ENCODE measurements around the gene TCEA2.

The TCEA2 gene

DNA sequence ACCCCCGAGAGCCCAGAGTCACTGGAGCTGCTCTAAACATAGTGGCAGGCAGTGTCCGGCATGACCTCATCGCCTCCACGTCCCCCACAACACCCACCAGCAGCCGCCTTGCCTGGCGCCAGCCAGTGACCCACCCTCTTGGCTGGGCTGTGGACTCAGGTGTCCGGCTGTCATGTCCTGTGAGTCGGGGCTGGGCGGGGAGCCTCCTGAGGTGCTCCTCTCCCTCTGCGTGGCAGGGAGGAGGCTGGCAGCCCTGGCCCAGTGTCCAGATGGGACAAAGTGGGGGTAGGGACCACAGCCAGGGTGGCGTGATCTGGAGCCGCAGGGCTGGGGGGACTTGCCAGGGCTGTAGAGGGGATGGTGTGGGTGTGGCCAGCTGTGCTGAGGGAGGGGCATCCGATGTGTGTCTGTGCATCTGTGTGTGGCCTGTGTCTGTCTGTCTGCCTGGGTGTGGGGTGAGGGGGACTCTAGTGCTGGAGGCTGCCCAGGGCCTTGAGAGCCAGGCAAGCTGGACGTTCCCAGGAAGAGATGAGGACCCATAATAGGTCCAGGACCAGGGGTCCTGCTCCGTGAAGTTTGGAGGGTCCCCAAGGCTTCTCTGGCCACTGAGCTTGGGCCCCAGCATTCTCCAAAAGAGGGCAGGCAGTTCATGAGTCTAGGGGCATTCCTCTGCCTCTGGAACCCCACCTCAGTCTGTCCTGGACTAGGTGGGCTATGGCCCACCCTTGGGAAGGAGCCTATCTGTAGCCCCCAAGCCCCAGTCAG is 11.3 kb upstream of the TCEA2 start:
- H4K20me1 ChIP-seq (ENCODE audit: low read depth, low read length), result no peaks in the 10 kb centered on the region
- H3K9ac ChIP-seq (ENCODE audit: low read length), result no peak overlapping the region
- H3F3A ChIP-seq (ENCODE audit: insufficient read depth), result no peaks in the 10 kb centered on the region
- no peak overlapping the region for H2AFZ ChIP-seq (ENCODE audit: low read depth, low read length, severe bottlenecking)
- H3K4me3 ChIP-seq (ENCODE audit: insufficient read depth, low read length, poor library complexity, severe bottlenecking), result no peak overlapping the region
- no peaks in the 10 kb centered on the region for H3K9me3 ChIP-seq (ENCODE audit: insufficient read depth, low read length)
- no peaks in the 10 kb centered on the region for H3K9me2 ChIP-seq (replicated peaks; ENCODE audit: insufficient read depth, low read length)
- H3K79me2 ChIP-seq (ENCODE audit: insufficient read depth, low read length), result no peaks in the 10 kb centered on the region
- no peaks in the 10 kb centered on the region for H3K36me3 ChIP-seq (ENCODE audit: low read length)
- H3K4me2 ChIP-seq (ENCODE audit: low read depth, low read length, poor library complexity, severe bottlenecking), result no peak overlapping the region
- H3K27ac ChIP-seq (ENCODE audit: low read depth, low read length), result no peak overlapping the region
- no peaks in the 10 kb centered on the region for H3K27me3 ChIP-seq (ENCODE audit: low read length)
- TF ChIP-seq CTCF (IDR thresholded peaks at IDR 0.05; ENCODE audit: insufficient read depth, low read length, poor library complexity, severe bottlenecking) (no peak), EZH2phosphoT487 (conservative IDR thresholded peaks at IDR 0.05; ENCODE audit: low read length) (no peak)

DNA sequence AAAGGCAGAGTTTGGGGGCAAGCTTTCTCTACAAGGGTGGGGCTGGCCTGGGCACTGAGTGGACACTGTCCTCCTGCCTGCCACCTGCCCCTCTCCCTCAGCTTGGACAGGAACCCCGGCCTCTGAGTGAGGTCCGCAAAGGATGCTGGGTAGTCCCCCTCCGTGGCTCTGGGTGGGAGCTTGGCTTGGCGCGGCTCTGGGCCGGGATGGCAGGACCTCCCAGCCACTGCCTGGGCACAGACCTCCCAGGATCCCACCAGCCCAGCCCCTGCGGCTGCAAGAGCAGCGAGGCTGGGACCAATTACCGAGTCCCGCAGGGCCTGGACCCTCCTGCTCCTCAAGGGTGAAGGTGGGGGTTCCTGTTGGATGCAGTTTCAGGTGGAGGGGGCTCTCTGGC is 10.7 kb upstream of the TCEA2 start:
- no peak overlapping the region for H3K4me2 ChIP-seq (ENCODE audit: low read depth, low read length, poor library complexity, severe bottlenecking)

DNA sequence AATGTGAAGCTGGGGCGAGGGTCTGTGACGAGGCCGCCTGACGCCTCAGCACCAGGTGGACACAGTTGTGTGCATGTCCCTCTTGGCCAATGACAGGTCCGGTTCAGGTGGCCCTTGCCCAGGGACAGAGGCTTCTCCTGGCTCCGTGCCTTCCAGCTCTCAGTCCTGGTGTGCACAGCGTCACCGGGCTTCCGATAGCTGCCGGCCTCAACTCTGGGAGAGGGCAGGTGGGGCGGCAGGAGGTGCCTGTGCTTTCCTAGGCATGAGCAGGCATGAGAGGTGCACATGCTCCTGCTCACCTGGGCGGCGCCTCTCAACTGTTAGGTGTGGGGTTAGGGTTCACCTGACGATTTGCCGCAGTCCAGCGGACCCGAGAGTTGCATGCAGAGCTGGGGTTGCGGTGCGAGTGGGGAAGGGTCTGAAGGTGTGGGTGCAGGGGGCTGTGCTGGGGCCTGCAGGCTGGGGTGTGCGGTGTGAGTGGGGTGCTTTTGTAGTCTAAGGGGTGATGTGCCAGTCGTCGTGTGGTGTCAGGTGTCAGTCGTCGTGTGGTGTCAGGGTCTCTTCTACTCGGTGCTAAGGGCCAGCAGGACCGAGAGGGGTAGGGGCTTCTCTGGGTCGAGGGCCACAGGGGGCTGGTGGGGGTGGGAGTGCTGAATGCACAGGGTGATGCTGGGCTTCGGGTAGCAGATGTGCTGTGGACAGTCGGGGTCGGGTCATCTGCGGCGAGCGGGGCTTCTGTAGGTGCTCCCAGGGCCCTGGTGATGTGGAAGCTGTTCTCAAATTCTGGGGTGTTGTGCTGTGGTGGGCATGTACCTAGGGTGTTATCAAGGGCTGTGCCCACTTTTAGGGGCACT is 9.8 kb upstream of the TCEA2 start:
- Histone ChIP-seq H4K20me1 (ENCODE audit: low read depth, low read length) (no peaks in the 10 kb centered on the region), H3K27ac (ENCODE audit: low read depth, low read length) (no peak overlapping the region), H2AFZ (ENCODE audit: low read depth, low read length, severe bottlenecking) (no peak overlapping the region), H3K9ac (ENCODE audit: low read length) (no peak overlapping the region), H3K4me2 (ENCODE audit: low read depth, low read length, poor library complexity, severe bottlenecking) (no peak overlapping the region), H3K27me3 (ENCODE audit: low read length) (no peaks in the 10 kb centered on the region), H3K4me3 (ENCODE audit: insufficient read depth, low read length, poor library complexity, severe bottlenecking) (no peak overlapping the region), H3K36me3 (ENCODE audit: low read length) (no peaks in the 10 kb centered on the region), H3F3A (ENCODE audit: insufficient read depth) (no peaks in the 10 kb centered on the region), H3K9me3 (ENCODE audit: insufficient read depth, low read length) (no peaks in the 10 kb centered on the region), H3K9me2 (replicated peaks; ENCODE audit: insufficient read depth, low read length) (no peaks in the 10 kb centered on the region), H3K79me2 (ENCODE audit: insufficient read depth, low read length) (no peaks in the 10 kb centered on the region)
- TF ChIP-seq EZH2phosphoT487 (conservative IDR thresholded peaks at IDR 0.05; ENCODE audit: low read length), result no peak
- TF ChIP-seq CTCF (IDR thresholded peaks at IDR 0.05; ENCODE audit: insufficient read depth, low read length, poor library complexity, severe bottlenecking), result no peak

More for the DNA sequence above, 10.7 kb upstream of the TCEA2 start:
- no peak overlapping the region for H3K27ac ChIP-seq (ENCODE audit: low read depth, low read length)
- no peaks in the 10 kb centered on the region for H3K36me3 ChIP-seq (ENCODE audit: low read length)
- H3K4me3 ChIP-seq (ENCODE audit: insufficient read depth, low read length, poor library complexity, severe bottlenecking), result no peak overlapping the region
- no peaks in the 10 kb centered on the region for H4K20me1 ChIP-seq (ENCODE audit: low read depth, low read length)
- H2AFZ ChIP-seq (ENCODE audit: low read depth, low read length, severe bottlenecking), result no peak overlapping the region
- H3K27me3 ChIP-seq (ENCODE audit: low read length), result no peaks in the 10 kb centered on the region
- TF ChIP-seq EZH2phosphoT487 (conservative IDR thresholded peaks at IDR 0.05; ENCODE audit: low read length) (no peak), CTCF (IDR thresholded peaks at IDR 0.05; ENCODE audit: insufficient read depth, low read length, poor library complexity, severe bottlenecking) (no peak)
- no peaks in the 10 kb centered on the region for H3K9me2 ChIP-seq (replicated peaks; ENCODE audit: insufficient read depth, low read length)
- no peaks in the 10 kb centered on the region for H3K79me2 ChIP-seq (ENCODE audit: insufficient read depth, low read length)
- H3K9ac ChIP-seq (ENCODE audit: low read length), result no peak overlapping the region
- no peaks in the 10 kb centered on the region for H3F3A ChIP-seq (ENCODE audit: insufficient read depth)
- H3K9me3 ChIP-seq (ENCODE audit: insufficient read depth, low read length), result no peaks in the 10 kb centered on the region
